LNCAP (cell line): ENCODE data around the gene ARHGEF16.

ENCODE experiments used
- TF ChIP-seq, protein P1 (sequence below): fragments of 450-650 bp; IDR thresholded peaks from 2 replicates; pipeline ENCODE4 v1.5.1; 2017; ENCODE audit warnings: mild to moderate bottlenecking

ARHGEF16 gene

DNA sequence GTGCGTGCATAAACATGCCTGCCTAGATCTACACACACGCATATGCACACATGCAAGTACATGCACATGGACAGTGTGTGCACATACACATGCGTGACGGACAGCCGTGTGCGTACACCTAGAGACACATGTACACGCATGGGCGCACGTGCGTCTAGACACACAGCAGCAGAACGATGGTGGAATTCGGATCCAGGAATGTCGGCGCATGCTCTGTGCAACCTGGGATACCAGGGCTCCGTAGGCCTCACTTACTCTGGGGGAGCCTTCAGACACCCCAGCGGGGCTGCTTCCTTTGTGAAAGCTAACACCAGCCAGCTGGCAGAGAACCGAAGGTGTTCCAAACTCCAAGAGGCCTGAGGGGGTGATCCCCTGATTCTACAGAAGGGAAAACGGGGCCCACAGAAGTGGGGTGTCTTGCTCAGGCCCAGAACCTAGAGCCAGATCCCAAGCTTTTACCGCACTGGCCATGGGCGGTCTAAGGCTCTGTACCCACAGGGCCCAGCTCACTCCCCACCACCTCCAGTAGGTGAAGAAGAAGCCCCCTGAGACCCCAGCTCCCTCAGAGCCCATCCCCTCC lies 27.4 kb upstream of the ARHGEF16 start:
- TF ChIP-seq, protein P1, sequence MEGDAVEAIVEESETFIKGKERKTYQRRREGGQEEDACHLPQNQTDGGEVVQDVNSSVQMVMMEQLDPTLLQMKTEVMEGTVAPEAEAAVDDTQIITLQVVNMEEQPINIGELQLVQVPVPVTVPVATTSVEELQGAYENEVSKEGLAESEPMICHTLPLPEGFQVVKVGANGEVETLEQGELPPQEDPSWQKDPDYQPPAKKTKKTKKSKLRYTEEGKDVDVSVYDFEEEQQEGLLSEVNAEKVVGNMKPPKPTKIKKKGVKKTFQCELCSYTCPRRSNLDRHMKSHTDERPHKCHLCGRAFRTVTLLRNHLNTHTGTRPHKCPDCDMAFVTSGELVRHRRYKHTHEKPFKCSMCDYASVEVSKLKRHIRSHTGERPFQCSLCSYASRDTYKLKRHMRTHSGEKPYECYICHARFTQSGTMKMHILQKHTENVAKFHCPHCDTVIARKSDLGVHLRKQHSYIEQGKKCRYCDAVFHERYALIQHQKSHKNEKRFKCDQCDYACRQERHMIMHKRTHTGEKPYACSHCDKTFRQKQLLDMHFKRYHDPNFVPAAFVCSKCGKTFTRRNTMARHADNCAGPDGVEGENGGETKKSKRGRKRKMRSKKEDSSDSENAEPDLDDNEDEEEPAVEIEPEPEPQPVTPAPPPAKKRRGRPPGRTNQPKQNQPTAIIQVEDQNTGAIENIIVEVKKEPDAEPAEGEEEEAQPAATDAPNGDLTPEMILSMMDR = no peak

- TF ChIP-seq, protein P1 = no peak
Observed at GRCh38 chr1:3427711-3428704, 26.5 kb upstream of the ARHGEF16 start.

GRCh38 chr1:3428899-3429298 lies 25.6 kb upstream of the ARHGEF16 start:
- TF ChIP-seq, protein P1 = no peak

GRCh38 chr1:3429320-3429719 lies 25.1 kb upstream of the ARHGEF16 start:
- TF ChIP-seq, protein P1 = no peak

GRCh38 chr1:3429766-3430165 lies 24.7 kb upstream of the ARHGEF16 start:
- TF ChIP-seq, protein P1 = no peak

DNA sequence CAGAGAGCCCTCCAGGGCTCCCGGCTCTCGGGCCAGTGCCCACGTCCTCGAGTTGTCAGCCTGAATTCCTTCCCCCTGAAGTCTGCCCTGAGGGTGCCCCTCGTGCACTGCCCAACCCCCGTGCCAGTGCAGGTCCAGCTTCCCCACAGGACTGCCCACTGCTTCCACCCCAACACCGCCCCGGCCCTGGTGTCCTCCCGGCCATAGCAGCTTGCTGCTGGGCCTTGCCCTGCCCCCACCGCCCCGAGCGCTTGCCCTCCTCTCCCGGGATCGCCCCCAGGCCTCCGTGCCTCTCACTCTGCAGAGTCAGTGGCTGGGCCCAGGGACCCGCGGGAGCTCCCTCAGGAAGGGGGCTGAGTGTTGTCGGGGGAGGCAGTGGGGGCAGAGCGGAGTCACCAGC lies 24.1 kb upstream of the ARHGEF16 start:
- TF ChIP-seq, protein P1 = no peak

DNA sequence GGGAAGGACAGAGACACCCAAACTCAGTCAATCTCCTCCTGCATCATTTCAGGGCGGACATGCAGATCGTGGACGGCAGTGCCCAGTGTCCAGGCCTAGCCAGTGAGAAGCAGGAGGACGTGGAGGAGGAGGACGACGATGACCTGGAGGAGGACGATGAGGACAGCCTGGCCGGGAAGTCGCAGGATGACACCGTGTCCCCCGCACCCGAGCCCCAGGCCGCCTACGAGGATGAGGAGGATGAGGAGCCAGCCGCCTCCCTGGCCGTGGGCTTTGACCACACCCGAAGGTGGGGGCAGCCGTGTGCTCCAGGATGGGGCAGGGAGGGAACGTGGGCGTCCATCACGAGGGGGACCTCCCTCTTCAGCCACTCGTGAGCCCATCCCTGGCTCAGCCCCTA lies 23.6 kb upstream of the ARHGEF16 start:
- TF ChIP-seq, protein P1 = no peak
